HEK293T (cell line): ENCODE data around the gene ZNF786.

Source experiments
- BHLHE40 ChIP-seq: fragments of 450-650 bp; IDR thresholded peaks from 2 replicates; pipeline ENCODE4 v1.6.1; 2016; ENCODE audit warnings: mild to moderate bottlenecking, moderate library complexity, borderline replicate concordance
- FOXA1 ChIP-seq: fragments of 450-650 bp; IDR thresholded peaks from 2 replicates; pipeline ENCODE4 v1.6.1; 2016; ENCODE audit warnings: mild to moderate bottlenecking
- FOXM1 ChIP-seq: fragments of 450-650 bp; IDR thresholded peaks from 2 replicates; pipeline ENCODE4 v1.6.1; 2017; ENCODE audit warnings: mild to moderate bottlenecking, borderline replicate concordance
- PKNOX1 ChIP-seq: fragments of 450-650 bp; IDR thresholded peaks from 2 replicates; pipeline ENCODE4 v1.6.1; 2016
- SP1 ChIP-seq: fragments of 450-650 bp; IDR thresholded peaks from 2 replicates; pipeline ENCODE4 v1.6.1; 2017
- SUZ12 ChIP-seq: fragments of 450-650 bp; IDR thresholded peaks from 2 replicates; pipeline ENCODE4 v1.6.1; 2016; ENCODE audit warnings: mild to moderate bottlenecking
- TARDBP ChIP-seq: fragments of 450-650 bp; IDR thresholded peaks from 2 replicates; pipeline ENCODE4 v1.6.1; 2016

- TF ChIP-seq TARDBP (no peak), SP1 (no peak), SUZ12 (no peak), PKNOX1 (no peak), BHLHE40 (no peak), FOXA1 (no peak), FOXM1 (no peak)
These were observed 19.5 kb upstream of the ZNF786 start for GRCh38 chr7:149109969-149110368.
